GM11168 (cell line): ENCODE data around the gene ROS1.
"Not testable (repeated sequence)": the region's sequence is repeated elsewhere in the genome, so short reads cannot be mapped to it uniquely, and the experiment has no call there.

ENCODE experiments used
- in situ Hi-C: fragments of 300-500 bp; cut with MboI; formaldehyde crosslinking; loops from one replicate; pipeline ENCODE4 v1.12.0; 2022; ENCODE audit warnings: low sequenced_read_pairs; ENCODE audit not compliant: unreplicated experiment

The ROS1 gene

DNA sequence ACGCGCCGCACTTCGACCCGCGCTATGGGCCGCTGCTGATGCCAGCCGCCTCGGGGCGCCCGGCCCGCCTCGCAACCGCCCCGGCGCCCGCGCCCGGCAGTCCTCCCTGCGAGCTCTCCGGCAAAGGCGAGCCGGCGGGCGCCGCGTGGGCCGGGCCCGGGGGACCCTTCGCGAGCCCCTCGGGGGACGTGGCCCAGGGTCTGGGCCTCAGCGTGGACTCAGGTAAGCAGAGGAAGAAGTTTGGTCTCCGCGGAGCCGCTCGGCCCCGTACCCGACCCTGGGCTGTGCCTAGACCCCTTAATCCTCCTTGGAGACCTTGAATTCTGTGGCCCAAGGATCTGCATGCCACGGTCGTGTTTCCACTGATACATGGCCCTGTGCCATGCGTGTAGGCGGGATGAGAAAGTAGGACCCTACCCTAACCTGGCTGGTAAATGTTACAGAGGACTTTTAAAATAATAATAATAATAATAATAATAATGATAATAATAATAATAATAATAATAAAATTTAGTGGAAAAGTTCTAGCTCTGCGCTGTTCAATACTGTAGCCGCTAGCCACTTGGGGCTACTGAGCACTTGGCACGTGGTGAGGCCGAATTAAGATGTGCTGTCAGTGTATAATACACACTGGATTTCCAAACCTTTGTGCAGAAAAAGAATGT, 154.8 kb downstream of the ROS1 start:
- in situ Hi-C loops, result no loop called here

GRCh38 chr6:117270055-117270842, 155.5 kb downstream of the ROS1 start:
- in situ Hi-C loops, result no loop called here

DNA sequence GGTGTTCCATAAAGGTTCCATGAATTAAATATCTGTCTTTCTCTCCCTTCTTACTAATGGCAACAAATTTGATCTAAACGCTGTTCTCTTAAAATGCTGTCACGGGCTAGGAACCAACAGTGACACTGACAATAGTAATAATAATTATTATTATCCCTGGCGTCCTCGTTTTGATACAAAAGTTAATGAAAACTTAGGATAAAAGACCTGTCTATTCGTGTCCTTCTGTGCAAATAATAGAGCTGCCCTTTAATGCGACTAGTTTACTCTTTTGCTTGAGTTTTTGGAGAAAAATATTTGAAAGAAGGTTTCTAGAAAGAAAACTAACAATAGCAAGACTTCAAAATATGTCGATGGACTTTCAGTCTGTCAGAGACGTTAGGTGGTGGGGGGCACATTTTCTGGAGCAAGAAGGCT, 156.1 kb downstream of the ROS1 start:
- in situ Hi-C loops, result no loop called here

DNA sequence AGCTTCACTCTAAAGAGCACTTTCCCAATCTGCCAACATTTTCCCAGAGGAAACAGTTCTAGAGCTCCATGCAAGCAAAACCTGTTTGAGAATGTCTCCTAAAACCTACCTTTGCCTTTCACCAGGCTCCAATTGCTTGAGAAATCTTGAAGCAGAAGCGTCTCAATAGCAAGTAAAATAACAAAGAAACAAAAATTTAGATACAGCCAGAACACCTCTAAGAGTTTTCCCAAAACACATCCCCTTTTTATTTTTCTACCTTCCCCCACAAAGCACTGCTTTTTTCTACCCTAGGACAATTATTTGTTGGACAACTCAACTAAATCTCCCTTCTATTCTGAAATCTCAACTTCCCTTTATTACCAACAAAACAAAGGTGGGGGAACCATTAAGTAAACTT, 156.8 kb downstream of the ROS1 start:
- in situ Hi-C loops, result no loop called here

GRCh38 chr6:117267766-117268534, 157.8 kb downstream of the ROS1 start:
- in situ Hi-C loops, result no loop called here

- in situ Hi-C loops, result no loop called here
Measured at GRCh38 chr6:117267054-117267347, 158.7 kb downstream of the ROS1 start.

DNA sequence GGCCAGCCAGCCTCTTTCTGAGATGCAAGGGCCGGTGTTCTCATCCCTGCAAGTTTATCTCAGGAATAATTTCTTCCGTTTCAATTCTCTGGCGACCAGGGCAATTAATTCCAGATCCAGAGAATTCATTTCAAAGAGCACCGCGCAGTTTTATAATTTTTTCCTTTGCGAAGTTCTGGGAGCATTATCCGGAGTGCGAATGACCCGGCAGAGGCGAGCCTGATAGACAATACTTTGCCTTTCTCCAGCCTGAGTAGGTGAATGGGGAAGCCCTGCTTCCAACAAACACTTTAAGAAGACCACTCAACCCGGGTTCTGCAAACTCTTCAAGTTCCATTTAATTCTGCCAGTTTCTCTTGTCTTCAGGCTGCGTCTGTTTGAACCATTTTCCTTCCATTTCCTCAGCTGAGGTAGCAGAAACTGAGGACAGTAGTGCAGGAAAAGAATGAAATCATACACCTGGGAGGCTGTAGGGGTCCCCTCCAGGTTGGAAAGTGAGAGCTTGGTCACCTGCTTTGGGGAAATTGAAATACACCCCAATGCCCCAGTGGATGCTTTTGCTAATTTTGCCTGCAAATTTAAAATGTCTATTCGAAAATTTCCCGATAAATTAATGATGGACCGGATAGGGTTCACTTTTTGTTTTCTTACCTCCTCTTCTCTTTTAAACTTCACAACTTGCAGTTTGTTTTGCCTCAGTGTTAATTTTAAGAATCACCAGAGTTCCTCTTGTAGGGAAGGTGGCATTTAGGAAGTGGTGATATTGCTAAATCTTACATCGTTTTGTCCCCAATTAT, 159.3 kb downstream of the ROS1 start:
- in situ Hi-C loops, result no loop called here

GRCh38 chr6:117265410-117266256, 160.1 kb downstream of the ROS1 start, which contains the start of gene VGLL2:
VGLL2 (plus strand) TSS chr6:117265558; CDS start chr6:117265764, 206 bp downstream.
- in situ Hi-C loops, result no loop called here

- in situ Hi-C loops, result no loop called here
Measured at GRCh38 chr6:117264692-117265409, 160.9 kb downstream of the ROS1 start.

GRCh38 chr6:117264369-117264691, 161.4 kb downstream of the ROS1 start:
- in situ Hi-C loops, result no loop called here

DNA sequence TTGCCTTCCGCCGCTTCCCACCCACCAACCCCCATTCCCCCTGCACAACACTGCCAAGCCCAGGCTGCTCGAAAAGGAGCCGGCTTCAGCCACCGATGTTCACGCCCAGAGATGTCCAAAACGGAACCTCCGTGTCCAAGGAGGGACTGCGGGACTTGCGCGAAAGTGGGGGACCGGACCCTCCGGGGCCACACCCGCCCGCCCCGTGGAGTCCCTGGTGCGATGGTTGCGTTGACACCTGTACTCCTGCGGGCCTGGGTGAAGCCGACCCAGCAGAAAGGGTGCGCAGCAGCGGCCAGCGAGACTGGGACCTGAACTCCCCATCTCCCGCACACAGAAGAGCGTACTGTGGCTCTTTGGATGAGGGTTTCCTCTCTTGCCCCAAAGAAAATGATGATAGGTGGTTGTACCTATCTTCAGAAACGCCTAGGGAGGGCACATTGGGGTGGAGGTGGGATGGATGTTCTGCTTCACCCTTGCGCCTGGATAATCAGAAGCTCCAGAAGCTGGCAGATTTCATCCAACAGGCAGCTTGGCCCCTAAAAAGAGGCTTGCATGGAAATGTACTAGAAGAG, 162.3 kb downstream of the ROS1 start:
- in situ Hi-C loops, result no loop called here

- in situ Hi-C loops, result no loop called here
Measured at GRCh38 chr6:117262799-117263198, 162.9 kb downstream of the ROS1 start.

- in situ Hi-C loops, result no loop called here
Measured at GRCh38 chr6:117253785-117254184, 172.0 kb downstream of the ROS1 start.

- in situ Hi-C loops, result not testable (repeated sequence)
Measured at GRCh38 chr6:117244979-117245378, 180.8 kb downstream of the ROS1 start.

GRCh38 chr6:117244571-117244970, 181.2 kb downstream of the ROS1 start:
- in situ Hi-C loops, result not testable (repeated sequence)
